Midbrain (tissue), 1 donor: ENCODE data around the gene TMEM175.
"Not testable (repeated sequence)": the region's sequence is repeated elsewhere in the genome, so short reads cannot be mapped to it uniquely, and the experiment has no call there.

ENCODE experiments used
- DNase-seq: peaks from one replicate; lab custom pipeline; 2025; lab: John Stamatoyannopoulos, UW

The TMEM175 gene

GRCh38 chr4:915041-915474 is 17.2 kb upstream of the TMEM175 start:
- no peak for DNase-seq

GRCh38 chr4:915595-915994 is 16.7 kb upstream of the TMEM175 start:
- no peak for DNase-seq

- DNase-seq = no peak
Measured at GRCh38 chr4:917466-917865, 14.8 kb upstream of the TMEM175 start.

- DNase-seq = no peak
Measured at GRCh38 chr4:917992-918391, 14.3 kb upstream of the TMEM175 start.

GRCh38 chr4:918591-918990 is 13.7 kb upstream of the TMEM175 start:
- DNase-seq = not testable (repeated sequence)

GRCh38 chr4:919004-919680 is 13.1 kb upstream of the TMEM175 start:
- not testable (repeated sequence) for DNase-seq

- no peak for DNase-seq
Measured at GRCh38 chr4:921830-922331, 10.4 kb upstream of the TMEM175 start.

- no peak for DNase-seq
Measured at GRCh38 chr4:924107-925096, 7.9 kb upstream of the TMEM175 start.

- DNase-seq = no peak
Measured at GRCh38 chr4:925171-925570, 7.1 kb upstream of the TMEM175 start.

GRCh38 chr4:925771-926500 is 6.3 kb upstream of the TMEM175 start:
- no peak for DNase-seq

- no peak for DNase-seq
Measured at GRCh38 chr4:926538-926937, 5.7 kb upstream of the TMEM175 start.

- DNase-seq = not testable (repeated sequence)
Measured at GRCh38 chr4:927566-927965, 4.7 kb upstream of the TMEM175 start.

- no peak for DNase-seq
Measured at GRCh38 chr4:929096-929765, 3.0 kb upstream of the TMEM175 start.

GRCh38 chr4:930028-930551 is 2.2 kb upstream of the TMEM175 start:
- DNase-seq = peak; percentile 13

GRCh38 chr4:930827-931193 is 1.4 kb upstream of the TMEM175 start:
- DNase-seq = no peak

GRCh38 chr4:931194-931959 is 883 bp upstream of the TMEM175 start:
- no peak for DNase-seq

- DNase-seq = no peak
Measured at GRCh38 chr4:932713-933070, 432 bp downstream of the TMEM175 start.

- not testable (repeated sequence) for DNase-seq
Measured at GRCh38 chr4:939508-939907, 7.2 kb downstream of the TMEM175 start.

GRCh38 chr4:945274-946102 is 13.2 kb downstream of the TMEM175 start:
- no peak for DNase-seq

GRCh38 chr4:946103-946450 is 13.8 kb downstream of the TMEM175 start:
- DNase-seq = no peak
